Heart right ventricle (tissue), 16 donors: ENCODE data around the gene TM9SF2. TPM values are rescaled to one million over a fixed set of nuclear protein-coding genes. Genes with fewer than 3 reads are reported as not detected.

Experiments used
- ATAC-seq, 8 donors: fragments of 200-7000 bp; cut with Tn5 transposase; one replicate each; pipeline ENCODE4 v1.9.1; 2020; ENCODE audit warnings: mild to moderate bottlenecking in 8 of 8, moderate library complexity in 8 of 8, moderate number of reproducible peaks in 1 of 8
- DNase-seq, 2 donors: peaks; one replicate each; pipeline ENCODE4 v3.0.0-alpha.2; 2020
- H3K27ac ChIP-seq, 10 donors: fragments of 200-600 bp; sonication (generic) in 2 of 10; one replicate each; pipeline versions ENCODE4 v1.5.0 to v1.8.0; 2020 to 2022; ENCODE audit warnings: mild to moderate bottlenecking in 3 of 10
- H3K27me3 ChIP-seq, 7 donors: fragments of 200-600 bp; one replicate each; pipeline ENCODE4 v1.8.0; 2021 to 2022; ENCODE audit warnings: mild to moderate bottlenecking in 2 of 7
- H3K36me3 ChIP-seq, 9 donors: fragments of 200-600 bp; sonication (generic) in 1 of 9; one replicate each; pipeline versions ENCODE4 v1.5.0 to v1.8.0; 2020 to 2022; ENCODE audit warnings: mild to moderate bottlenecking in 2 of 9
- H3K4me1 ChIP-seq, 9 donors: fragments of 200-600 bp; sonication (generic) in 1 of 9; one replicate each; pipeline versions ENCODE4 v1.5.0 to v1.8.0; 2020 to 2022; ENCODE audit warnings: mild to moderate bottlenecking in 4 of 9
- H3K4me3 ChIP-seq, 10 donors: fragments of 200-600 bp; sonication (generic) in 2 of 10; one replicate each; pipeline versions ENCODE4 v1.5.0 to v1.8.0; 2020 to 2022; ENCODE audit warnings: mild to moderate bottlenecking in 7 of 10, moderate library complexity in 2 of 10
- H3K9me3 ChIP-seq, 11 donors: fragments of 200-600 bp in 10 of 11; sonication (generic) in 2 of 11; one replicate each; pipeline versions ENCODE4 v1.5.0 to v1.8.0; 2013 to 2022; ENCODE audit warnings: mild to moderate bottlenecking in 2 of 11, control low read depth in 1 of 11, moderate library complexity in 1 of 11
- WGBS, 2 donors: extraction: QIAGEN DNeasy Blood & Tissue Kit; methylation state at CpG; one replicate each; pipeline ENCODE4 v1.1.7; 2013; ENCODE audit warnings: inconsistent platforms in 1 of 2; 5-methylcytosine and 5-hydroxymethylcytosine counted together
- intact Hi-C, 10 donors: fragments of 100-400 bp; cut with DNase I; formaldehyde crosslinking; loops; one replicate each; pipeline versions ENCODE4 v1.11.1 to v1.14.2; 2022
- polyA plus RNA-seq, 2 donors: library from polyadenylated mRNA; stranded (reverse); fragments of 200-250 nt; gene quantifications; one replicate each; pipeline ENCODE4 v1.2.3, GENCODE V29; 2013
- total RNA-seq, 10 donors: library from RNA; stranded (reverse); fragmentation: NEBNext Ultra II Directional in 3 of 10; extraction: Animal tissue kit (Norgen Biotek cat#: 25700) in 3 of 10; gene quantifications; one replicate each; pipeline versions ENCODE4 v1.2.1 to v1.2.4, GENCODE V29; 2021 to 2023
- TF ChIP-seq, protein P1 (sequence below), 9 donors: fragments of 200-600 bp; sonication (generic) in 2 of 9; IDR thresholded peaks; one replicate each; pipeline versions ENCODE4 v1.5.0 to v1.8.0; 2021 to 2022; ENCODE audit warnings: antibody characterized with exemption in 9 of 9, mild to moderate bottlenecking in 5 of 9, moderate library complexity in 1 of 9
- donor health status: Arrhythmogenic right ventricular cardiomyopathy.
- donor health status: ischemic (EF 13 %, LVEDD 7.1; RV severe dilation, severe dysfunction).
- donor health status: healthy with polysubstance abuse.
- donor health status: DM: no; HTN: yes; CAD: no.
- donor health status: DM: no; HTN: no; CAD: no.
- donor health status: ischemic (EF 25% LVEDD 6.9; RV normal size, moderate dysfunction).
- donor health status: ischemic (EF 25% LVEDD 5.7; RV mildly dilated, moderate dysfunction).
- donor health status: healthy.
- donor health status: DM: yes; HTN: yes; CAD: no.
- donor health status: Ischemic cardiomyopathy.
- donor health status: ischemic (EF 35%, LVEDD 5.7; RV mildly dilated, moderate dysfunction).
- donor health status: nonischemic (EF 11% LVEDD 7.7; RV severe dilation, severe dysfunction).
- donor health status: DM: yes; HTN: yes; CAD: no.
- donor health status: PGD.
- donor health status: ischemic (EF 29% LVEDD 5.4; RV normal size, mild dysfunction).
- donor health status: nonischemic (EF 23%, LVEDD 6.1; RV moderate dilation, normal function).

TM9SF2 gene
- total and polyA plus RNA-seq, 12 donors, result 27.9 to 78.8 (median 61.1) TPM

DNA sequence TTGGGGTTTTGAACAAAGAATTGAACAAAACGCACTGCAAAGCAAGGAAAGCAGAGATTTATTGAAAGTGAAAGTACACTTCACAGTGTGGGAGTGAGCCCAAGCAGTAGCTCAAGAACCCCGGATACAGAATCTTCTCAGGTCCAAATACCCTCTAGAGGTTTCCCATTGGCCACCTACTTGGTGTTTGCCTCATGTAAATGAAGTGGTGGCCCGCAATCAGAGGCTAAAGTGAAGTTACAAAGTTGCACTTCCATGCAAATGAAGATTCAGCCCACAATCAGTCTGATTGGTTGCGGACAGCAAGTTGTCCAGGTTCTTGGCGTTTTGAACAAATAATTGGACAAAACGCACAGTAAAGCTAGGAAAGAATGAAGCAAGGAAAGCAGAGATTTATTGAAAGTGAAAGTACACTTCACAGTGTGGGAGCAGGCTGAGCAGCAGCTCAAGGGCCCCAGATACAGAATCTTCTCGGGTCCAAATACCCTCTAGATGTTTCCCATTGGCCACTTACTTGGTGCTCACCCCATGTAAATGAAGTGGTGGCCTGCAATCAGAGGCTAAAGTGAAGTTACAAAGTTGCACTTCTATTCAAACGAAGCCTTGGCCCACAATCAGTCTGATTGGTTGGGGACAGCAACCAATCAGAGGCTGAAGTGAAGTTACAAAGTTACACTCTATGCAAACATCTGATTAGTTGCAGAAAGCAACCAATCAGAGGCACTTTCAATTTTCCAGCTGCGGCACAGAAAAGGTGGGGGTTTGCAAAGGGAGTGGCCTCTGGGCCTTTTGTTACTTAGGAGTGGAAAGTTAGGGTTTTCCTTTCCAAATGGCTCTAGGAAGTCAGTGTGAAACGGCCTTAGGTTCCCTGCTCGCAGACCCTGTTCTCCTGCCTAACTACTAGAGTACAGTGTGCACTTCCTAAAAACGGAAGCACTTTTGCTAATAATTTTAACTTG, 4.8 kb upstream of the TM9SF2 start:
- DNase-seq (peak; percentile 21 to 84), ATAC-seq (peak in 7 of 8 donors; percentile 9 to 49 (median 20))
- Histone ChIP-seq H3K4me3 (peak overlapping the region; percentile 3 to 55 (median 47)), H3K4me1 (peaks cover 3 to 54% (median 33%) of the 10 kb centered on the region in 9 donors), H3K9me3 (peaks cover 0 to 6% (median 0%) of the 10 kb centered on the region in 11 donors), H3K27me3 (no peaks in the 10 kb centered on the region), H3K27ac (peak overlapping the region in 9 of 10 donors; percentile 44 to 95 (median 84)), H3K36me3 (no peaks in the 10 kb centered on the region)
- 64 to 74% methylated on average over 12 of the region's 12 CpGs for WGBS, 2 donors
- intact Hi-C loops, result loop anchor here in 2 of 10 donors (5.0 kb wide), 1 partner anchor 54 kb away; no protein-coding TSS in a partner anchor
- TF ChIP-seq, protein P1, sequence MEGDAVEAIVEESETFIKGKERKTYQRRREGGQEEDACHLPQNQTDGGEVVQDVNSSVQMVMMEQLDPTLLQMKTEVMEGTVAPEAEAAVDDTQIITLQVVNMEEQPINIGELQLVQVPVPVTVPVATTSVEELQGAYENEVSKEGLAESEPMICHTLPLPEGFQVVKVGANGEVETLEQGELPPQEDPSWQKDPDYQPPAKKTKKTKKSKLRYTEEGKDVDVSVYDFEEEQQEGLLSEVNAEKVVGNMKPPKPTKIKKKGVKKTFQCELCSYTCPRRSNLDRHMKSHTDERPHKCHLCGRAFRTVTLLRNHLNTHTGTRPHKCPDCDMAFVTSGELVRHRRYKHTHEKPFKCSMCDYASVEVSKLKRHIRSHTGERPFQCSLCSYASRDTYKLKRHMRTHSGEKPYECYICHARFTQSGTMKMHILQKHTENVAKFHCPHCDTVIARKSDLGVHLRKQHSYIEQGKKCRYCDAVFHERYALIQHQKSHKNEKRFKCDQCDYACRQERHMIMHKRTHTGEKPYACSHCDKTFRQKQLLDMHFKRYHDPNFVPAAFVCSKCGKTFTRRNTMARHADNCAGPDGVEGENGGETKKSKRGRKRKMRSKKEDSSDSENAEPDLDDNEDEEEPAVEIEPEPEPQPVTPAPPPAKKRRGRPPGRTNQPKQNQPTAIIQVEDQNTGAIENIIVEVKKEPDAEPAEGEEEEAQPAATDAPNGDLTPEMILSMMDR (IDR thresholded peaks at IDR 0.05), result no peak

DNA sequence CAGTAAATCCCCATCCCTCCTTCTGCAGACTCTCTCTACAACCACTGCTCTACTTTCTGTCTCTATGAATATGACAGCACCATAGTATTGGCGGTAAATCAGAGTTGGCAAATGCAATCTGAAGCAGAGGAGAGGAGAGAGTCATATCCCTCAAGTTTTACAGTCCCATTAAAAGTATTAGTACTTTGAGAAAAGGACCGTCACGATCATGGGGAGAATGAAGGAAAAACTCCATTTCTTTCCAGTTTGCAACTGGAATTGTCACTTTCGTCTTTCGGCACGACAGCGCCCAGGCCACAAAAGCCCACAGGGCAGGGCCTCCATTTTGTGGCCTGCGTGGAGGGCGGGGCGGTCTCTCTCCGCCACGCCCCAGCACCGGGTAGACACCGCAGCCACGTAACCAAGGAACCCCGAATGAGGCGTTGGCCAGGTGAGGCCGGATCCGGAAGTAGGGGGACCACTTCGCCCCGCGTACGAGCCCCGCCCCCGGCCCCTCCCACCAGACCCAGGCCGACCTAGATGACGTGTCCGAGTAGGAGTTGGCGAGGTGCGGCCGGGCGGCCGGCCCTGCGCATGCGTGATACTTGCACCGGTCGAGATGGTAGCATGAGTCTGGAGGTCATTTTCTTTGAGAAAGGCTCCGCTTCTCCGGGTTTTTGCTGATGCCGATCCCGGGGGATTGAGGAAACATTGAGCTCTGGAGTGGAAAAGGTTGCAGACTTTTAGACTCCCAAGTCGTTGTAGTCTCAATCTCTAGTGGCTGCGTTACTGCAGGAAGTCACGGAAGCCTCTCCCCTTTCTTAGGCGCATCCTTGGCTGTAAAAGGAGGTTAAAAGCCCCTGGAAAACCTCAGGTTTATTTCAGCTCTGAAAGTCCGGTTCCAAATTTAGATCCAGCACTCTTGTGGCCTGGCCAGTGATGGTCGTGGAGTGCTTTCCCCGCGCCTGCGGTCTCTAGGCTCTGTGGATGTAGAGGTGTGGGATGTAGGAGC, 2.8 kb upstream of the TM9SF2 start:
- TF ChIP-seq, protein P1 (IDR thresholded peaks at IDR 0.05), result no peak
- ATAC-seq (peak; percentile 84 to 93 (median 88)), DNase-seq (peak; percentile 96 to 97)
- Histone ChIP-seq H3K9me3 (peaks cover 0 to 6% (median 0%) of the 10 kb centered on the region in 11 donors), H3K27me3 (no peaks in the 10 kb centered on the region), H3K27ac (peak overlapping the region; percentile 20 to 95 (median 92)), H3K36me3 (no peaks in the 10 kb centered on the region), H3K4me3 (peak overlapping the region; percentile 42 to 66 (median 58)), H3K4me1 (peaks cover 3 to 70% (median 48%) of the 10 kb centered on the region in 9 donors)
- intact Hi-C loops, result loop anchor here in 2 of 10 donors (5.0 kb wide), 1 partner anchor 56 kb away; no protein-coding TSS in a partner anchor
- 6 to 7% methylated on average over 50 of the region's 50 CpGs for WGBS, 2 donors

GRCh38 chr13:99500839-99501183, 461 bp upstream of the TM9SF2 start:
- Histone ChIP-seq H3K4me1 (peaks cover 3 to 86% (median 64%) of the 10 kb centered on the region in 9 donors), H3K27me3 (no peaks in the 10 kb centered on the region), H3K27ac (peak overlapping the region in 9 of 10 donors; percentile 79 to 95 (median 89)), H3K36me3 (no peaks in the 10 kb centered on the region), H3K4me3 (peak overlapping the region; percentile 57 to 96 (median 88)), H3K9me3 (peaks cover 0 to 6% (median 0%) of the 10 kb centered on the region in 11 donors)
- ATAC-seq, result peak in 1 of 8 donors; percentile 3
- no peak for DNase-seq
- intact Hi-C loops, result loop anchor here in 3 of 10 donors (5.0 kb wide), 2 partner anchors 59 to 106 kb away; partner anchors contain the start of gene CLYBL (in 1 of the 3)
- 0 to 1% methylated on average over 9 of the region's 9 CpGs for WGBS, 2 donors
- TF ChIP-seq, protein P1 (IDR thresholded peaks at IDR 0.05), result no peak
